ENCODE measurements around the gene MRGPRD. TPM values are rescaled to one million over a fixed set of nuclear protein-coding genes. Genes with fewer than 3 reads are reported as not detected.

Gene MRGPRD
- total RNA-seq, 1 donor from 2014 or later, result not detected

- Mint-ChIP-seq H3K27ac (ENCODE audit: unreplicated experiment) (no peak overlapping the region), H3K4me3 (ENCODE audit: unreplicated experiment) (no peak overlapping the region), H3K27me3 (ENCODE audit: unreplicated experiment) (peaks cover 2% of the 10 kb centered on the region), H3K4me1 (ENCODE audit: unreplicated experiment) (no peaks in the 10 kb centered on the region), H3K9me3 (ENCODE audit: unreplicated experiment) (no peaks in the 10 kb centered on the region), H3K36me3 (ENCODE audit: low read depth, unreplicated experiment) (no peaks in the 10 kb centered on the region)
- DNase-seq (ENCODE audit: low spot score), result no peak
- TF ChIP-seq CTCF (IDR thresholded peaks at IDR 0.05; ENCODE audit: unreplicated experiment), result no peak
These were observed 14.6 kb downstream of the MRGPRD start for GRCh38 chr11:68965901-68966853.

- Mint-ChIP-seq H3K4me1 (ENCODE audit: unreplicated experiment) (no peaks in the 10 kb centered on the region), H3K27ac (ENCODE audit: unreplicated experiment) (no peak overlapping the region), H3K36me3 (ENCODE audit: low read depth, unreplicated experiment) (no peaks in the 10 kb centered on the region), H3K4me3 (ENCODE audit: unreplicated experiment) (no peak overlapping the region), H3K27me3 (ENCODE audit: unreplicated experiment) (peaks cover 6% of the 10 kb centered on the region), H3K9me3 (ENCODE audit: unreplicated experiment) (no peaks in the 10 kb centered on the region)
- no peak for TF ChIP-seq CTCF (IDR thresholded peaks at IDR 0.05; ENCODE audit: unreplicated experiment)
- no peak for DNase-seq (ENCODE audit: low spot score)
These were observed 17.0 kb downstream of the MRGPRD start for GRCh38 chr11:68963779-68964178.

- Mint-ChIP-seq H3K4me1 (ENCODE audit: unreplicated experiment) (no peaks in the 10 kb centered on the region), H3K36me3 (ENCODE audit: low read depth, unreplicated experiment) (no peaks in the 10 kb centered on the region), H3K27ac (ENCODE audit: unreplicated experiment) (no peak overlapping the region), H3K9me3 (ENCODE audit: unreplicated experiment) (no peaks in the 10 kb centered on the region), H3K4me3 (ENCODE audit: unreplicated experiment) (no peak overlapping the region), H3K27me3 (ENCODE audit: unreplicated experiment) (peaks cover 5% of the 10 kb centered on the region)
- DNase-seq (ENCODE audit: low spot score), result no peak
- no peak for TF ChIP-seq CTCF (IDR thresholded peaks at IDR 0.05; ENCODE audit: unreplicated experiment)
These were observed 18.1 kb downstream of the MRGPRD start for GRCh38 chr11:68962527-68963250.

- Mint-ChIP-seq H3K27me3 (ENCODE audit: unreplicated experiment) (peaks cover 5% of the 10 kb centered on the region), H3K9me3 (ENCODE audit: unreplicated experiment) (no peaks in the 10 kb centered on the region), H3K36me3 (ENCODE audit: low read depth, unreplicated experiment) (no peaks in the 10 kb centered on the region), H3K4me3 (ENCODE audit: unreplicated experiment) (no peak overlapping the region), H3K4me1 (ENCODE audit: unreplicated experiment) (no peaks in the 10 kb centered on the region), H3K27ac (ENCODE audit: unreplicated experiment) (no peak overlapping the region)
- TF ChIP-seq CTCF (IDR thresholded peaks at IDR 0.05; ENCODE audit: unreplicated experiment), result no peak
- DNase-seq (ENCODE audit: low spot score), result no peak
These were observed 19.5 kb downstream of the MRGPRD start for GRCh38 chr11:68961245-68961644.
